OCI-LY7 (cell line): Measurements from ENCODE around the gene CISH. TPM values are rescaled to one million over a fixed set of nuclear protein-coding genes. Genes with fewer than 3 reads are reported as not detected.

Experiments
- BruUV-seq: library from RNA; stranded (reverse); fragments of 400-500 nt; replicated peaks from 2 replicates; lab custom pipeline; 2021; lab: Mats Ljungman, UMichigan
- CTCF ChIA-PET: fragments of 300-600 bp; sonication (Branson Sonifier 250); formaldehyde crosslinking; loops from one replicate; lab custom pipeline; 2022; ENCODE audit warnings: antibody characterized with exemption; ENCODE audit not compliant: unreplicated experiment; lab: Charles Lee
- POLR2A ChIA-PET: fragments of 300-600 bp; sonication (Branson Sonifier 250); formaldehyde crosslinking; loops from one replicate; lab custom pipeline; 2022; ENCODE audit warnings: antibody characterized with exemption; lab: Charles Lee
- DNase-seq: peaks from one replicate; pipeline ENCODE4 v3.0.0-alpha.2; 2015; ENCODE audit warnings: low spot score
- H2AFZ ChIP-seq: fragments of 200-600 bp; sonication (generic), shearing (Covaris generic); 2 replicates; pipeline ENCODE4 v1.6.1; 2014; ENCODE audit warnings: mild to moderate bottlenecking, antibody characterized with exemption, low read length, moderate library complexity
- H3K27ac ChIP-seq: fragments of 200-600 bp; sonication (generic); 2 replicates; pipeline ENCODE4 v1.5.1; 2014; ENCODE audit warnings: mixed run types, low read depth, mild to moderate bottlenecking, moderate library complexity, low read length, inconsistent platforms; ENCODE audit not compliant: poor library complexity, severe bottlenecking
- H3K36me3 ChIP-seq: fragments of 200-600 bp; sonication (generic); 2 replicates; pipeline ENCODE4 v1.6.1; 2014; ENCODE audit warnings: mild to moderate bottlenecking, antibody characterized with exemption, low read length, moderate library complexity, mixed read lengths; ENCODE audit not compliant: insufficient read depth
- H3K4me1 ChIP-seq: fragments of 200-600 bp; sonication (generic); 2 replicates; pipeline ENCODE4 v1.5.1; 2014; ENCODE audit warnings: mild to moderate bottlenecking, low read length; ENCODE audit not compliant: insufficient read depth, poor library complexity, severe bottlenecking
- H3K4me2 ChIP-seq: fragments of 200-600 bp; sonication (generic); 2 replicates; pipeline ENCODE4 v1.6.1; 2014; ENCODE audit warnings: mild to moderate bottlenecking, low read length
- H3K4me3 ChIP-seq: fragments of 200-600 bp; sonication (generic); 2 replicates; pipeline ENCODE4 v1.5.1; 2014; ENCODE audit warnings: mild to moderate bottlenecking, low read depth, low read length; ENCODE audit not compliant: poor library complexity, severe bottlenecking
- H3K79me2 ChIP-seq: fragments of 200-600 bp; sonication (generic); 2 replicates; pipeline ENCODE4 v1.6.1; 2016; ENCODE audit warnings: low read depth, mild to moderate bottlenecking, low read length, moderate library complexity, mixed read lengths; ENCODE audit not compliant: insufficient read depth
- H3K9me2 ChIP-seq: fragments of 200-600 bp; sonication (generic); 2 replicates; pipeline ENCODE4 v1.6.1; 2016; ENCODE audit warnings: mild to moderate bottlenecking, low read length, mixed read lengths; ENCODE audit not compliant: insufficient read depth
- H3K9me3 ChIP-seq: fragments of 200-600 bp; sonication (generic); 2 replicates; pipeline ENCODE4 v1.6.1; 2014; ENCODE audit warnings: mild to moderate bottlenecking, mixed run types, low read length, mixed read lengths
- H4K20me1 ChIP-seq: fragments of 200-600 bp; sonication (generic); 2 replicates; pipeline ENCODE4 v1.6.1; 2014; ENCODE audit warnings: mild to moderate bottlenecking, antibody characterized with exemption, low read length, moderate library complexity, mixed read lengths; ENCODE audit not compliant: insufficient read depth
- EZH2phosphoT487 ChIP-seq: fragments of 200-600 bp; sonication (generic); IDR thresholded peaks from 2 replicates; pipeline ENCODE4 v1.6.1; 2018; ENCODE audit warnings: low read depth, borderline replicate concordance, mild to moderate bottlenecking, mixed run types, antibody characterized with exemption, low read length, moderate library complexity, mixed read lengths
- intact Hi-C: fragments of 100-400 bp; cut with micrococcal nuclease; formaldehyde crosslinking; loops from one replicate; pipeline ENCODE4 v1.10.0; 2022; ENCODE audit not compliant: unreplicated experiment
- total RNA-seq, 2 experiments: library from RNA; depleted of rRNA in 1 of 2; stranded (reverse); fragments of >200 nt in 1 of 2; shearing (Covaris generic) in 1 of 2; gene quantifications; 2 replicates each; pipeline ENCODE4 v1.2.3, GENCODE V29; 2014 to 2022
- TF ChIP-seq, protein P1 (sequence below): fragments of 200-600 bp; sonication (generic); conservative IDR thresholded peaks from 2 replicates; pipeline ENCODE4 v1.5.1; 2014; ENCODE audit warnings: mild to moderate bottlenecking, antibody characterized with exemption, low read length, moderate library complexity, mixed read lengths

The CISH gene
- total RNA-seq, 2 experiments from 2014 or later = not detected

DNA sequence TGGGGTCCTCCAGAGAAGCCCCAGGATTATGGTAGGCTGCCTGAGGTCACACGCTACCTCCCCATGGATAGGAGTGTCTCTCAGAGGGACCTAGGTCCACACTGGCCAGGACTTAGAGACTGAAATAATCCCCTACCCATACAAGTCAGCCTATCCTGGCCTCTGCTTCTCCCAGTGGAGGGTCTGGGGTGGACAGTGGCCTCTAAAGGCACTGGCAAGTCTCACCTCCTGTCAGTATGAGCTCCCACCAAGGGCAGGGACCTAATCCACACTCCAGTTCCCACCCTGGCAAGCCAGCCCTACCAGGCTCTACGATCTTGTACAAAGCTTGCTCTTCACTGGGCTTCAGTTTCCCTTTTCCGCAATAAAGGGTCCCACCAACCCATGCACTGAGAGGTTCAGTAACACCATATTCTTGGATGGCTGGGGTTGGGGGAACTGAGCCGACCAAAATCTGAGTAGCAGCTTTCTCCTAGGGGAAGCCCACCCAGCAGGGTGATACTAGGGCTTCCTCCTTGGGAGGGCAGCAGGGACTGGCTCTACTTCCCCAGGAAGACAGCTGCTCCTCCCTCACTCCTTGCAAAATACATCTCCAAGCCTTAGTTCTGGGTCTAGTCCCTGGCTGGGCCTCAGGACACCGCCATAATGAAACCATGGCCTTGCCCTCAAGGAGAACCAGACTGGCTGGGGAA, 2.4 kb downstream of the CISH start:
- Histone ChIP-seq H3K9me3 (no peaks in the 10 kb centered on the region), H3K4me3 (no peak overlapping the region), H3K4me1 (no peaks in the 10 kb centered on the region), H2AFZ (no peak overlapping the region), H3K36me3 (no peaks in the 10 kb centered on the region), H3K4me2 (no peak overlapping the region), H3K27ac (no peak overlapping the region), H3K9me2 (no peaks in the 10 kb centered on the region), H3K79me2 (no peaks in the 10 kb centered on the region), H4K20me1 (no peaks in the 10 kb centered on the region)
- intact Hi-C loops = no loop called here
- TF ChIP-seq, protein P1, sequence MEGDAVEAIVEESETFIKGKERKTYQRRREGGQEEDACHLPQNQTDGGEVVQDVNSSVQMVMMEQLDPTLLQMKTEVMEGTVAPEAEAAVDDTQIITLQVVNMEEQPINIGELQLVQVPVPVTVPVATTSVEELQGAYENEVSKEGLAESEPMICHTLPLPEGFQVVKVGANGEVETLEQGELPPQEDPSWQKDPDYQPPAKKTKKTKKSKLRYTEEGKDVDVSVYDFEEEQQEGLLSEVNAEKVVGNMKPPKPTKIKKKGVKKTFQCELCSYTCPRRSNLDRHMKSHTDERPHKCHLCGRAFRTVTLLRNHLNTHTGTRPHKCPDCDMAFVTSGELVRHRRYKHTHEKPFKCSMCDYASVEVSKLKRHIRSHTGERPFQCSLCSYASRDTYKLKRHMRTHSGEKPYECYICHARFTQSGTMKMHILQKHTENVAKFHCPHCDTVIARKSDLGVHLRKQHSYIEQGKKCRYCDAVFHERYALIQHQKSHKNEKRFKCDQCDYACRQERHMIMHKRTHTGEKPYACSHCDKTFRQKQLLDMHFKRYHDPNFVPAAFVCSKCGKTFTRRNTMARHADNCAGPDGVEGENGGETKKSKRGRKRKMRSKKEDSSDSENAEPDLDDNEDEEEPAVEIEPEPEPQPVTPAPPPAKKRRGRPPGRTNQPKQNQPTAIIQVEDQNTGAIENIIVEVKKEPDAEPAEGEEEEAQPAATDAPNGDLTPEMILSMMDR = no peak
- no peak for TF ChIP-seq EZH2phosphoT487
- no TSS peak for BruUV-seq
- ChIA-PET CTCF (no interaction called here), POLR2A (no interaction called here)
- no peak for DNase-seq

DNA sequence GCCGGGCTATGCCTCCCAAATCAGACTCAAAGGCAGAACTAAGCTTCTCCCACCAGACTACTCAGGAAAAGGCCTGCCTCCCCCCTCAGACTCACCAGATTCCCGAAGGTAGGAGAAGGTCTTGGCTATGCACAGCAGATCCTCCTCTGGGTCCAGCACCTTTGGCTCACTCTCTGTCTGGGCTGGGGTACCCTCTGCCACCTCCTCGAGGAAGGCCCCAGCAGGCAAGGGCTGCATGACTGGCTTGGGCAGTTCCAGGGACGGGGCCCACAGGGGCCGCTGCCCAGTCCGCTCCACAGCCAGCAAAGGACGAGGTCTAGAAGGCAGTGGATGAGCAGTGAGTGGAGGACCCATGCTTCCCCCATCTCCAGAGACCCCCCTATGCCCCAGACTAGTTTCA, 3.3 kb downstream of the CISH start:
- Histone ChIP-seq H4K20me1 (no peaks in the 10 kb centered on the region), H2AFZ (no peak overlapping the region), H3K27ac (no peak overlapping the region), H3K4me1 (no peaks in the 10 kb centered on the region), H3K79me2 (no peaks in the 10 kb centered on the region), H3K9me2 (no peaks in the 10 kb centered on the region), H3K4me2 (no peak overlapping the region), H3K36me3 (no peaks in the 10 kb centered on the region), H3K9me3 (no peaks in the 10 kb centered on the region), H3K4me3 (no peak overlapping the region)
- intact Hi-C loops = no loop called here
- BruUV-seq = no TSS peak
- TF ChIP-seq, protein P1 = no peak
- POLR2A ChIA-PET = interaction anchor here (0.6 to 0.8 kb wide), 2 partner anchors 41 to 246 kb away, joined by 3 read pairs; partner anchors contain the start of gene C3orf18
- CTCF ChIA-PET = no interaction called here
- no peak for DNase-seq

DNA sequence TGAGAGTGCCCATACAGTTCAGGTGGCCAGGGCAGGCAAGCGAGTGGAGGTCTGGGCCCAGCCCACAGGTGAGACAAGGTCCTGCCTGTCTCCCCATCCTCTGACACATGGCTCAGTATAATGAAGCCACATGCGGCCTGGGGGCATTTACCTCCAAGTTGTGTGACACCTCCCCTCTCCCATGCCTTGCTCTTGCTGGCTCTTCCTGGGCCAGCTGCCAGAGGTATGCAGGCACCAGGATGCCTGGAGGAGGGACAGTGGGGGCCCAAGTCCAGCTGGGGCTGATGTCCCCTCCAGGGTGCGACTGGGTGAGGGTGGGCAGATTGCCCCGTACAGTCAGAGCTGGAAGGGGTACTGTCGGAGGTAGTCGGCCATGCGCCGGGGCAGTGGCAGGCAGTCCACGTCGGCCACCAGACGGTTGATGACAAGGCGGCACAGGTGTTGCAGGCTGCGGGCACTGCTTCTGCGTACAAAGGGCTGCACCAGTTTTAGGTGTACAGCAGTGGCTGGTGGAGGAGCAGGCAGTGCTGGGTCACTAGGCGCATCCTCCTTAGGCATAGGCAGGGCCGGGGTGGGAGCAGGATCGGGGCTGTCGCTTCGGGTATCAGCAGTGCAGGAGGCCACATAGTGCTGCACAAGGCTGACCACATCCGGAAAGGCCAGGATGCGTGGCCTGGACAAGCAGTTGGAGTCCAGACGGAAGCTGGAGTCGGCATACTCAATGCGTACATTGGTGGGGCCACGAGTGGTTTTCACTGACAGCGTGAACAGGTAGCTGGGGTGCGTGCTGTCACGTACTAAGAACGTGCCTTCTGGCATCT, 4.1 kb downstream of the CISH start:
- Histone ChIP-seq H3K79me2 (no peaks in the 10 kb centered on the region), H3K9me3 (no peaks in the 10 kb centered on the region), H3K4me3 (no peak overlapping the region), H3K4me1 (no peaks in the 10 kb centered on the region), H2AFZ (no peak overlapping the region), H3K4me2 (no peak overlapping the region), H3K36me3 (no peaks in the 10 kb centered on the region), H3K9me2 (no peaks in the 10 kb centered on the region), H4K20me1 (no peaks in the 10 kb centered on the region), H3K27ac (no peak overlapping the region)
- ChIA-PET POLR2A (interaction anchor here (0.6 kb wide), 1 partner anchor 247 kb away, joined by 3 read pairs; no protein-coding TSS in a partner anchor), CTCF (no interaction called here)
- BruUV-seq = no TSS peak
- TF ChIP-seq, protein P1 = no peak
- no peak for TF ChIP-seq EZH2phosphoT487
- intact Hi-C loops = no loop called here
- no peak for DNase-seq
